GM18511 (cell line): Measurements from ENCODE around the gene CLEC9A.
"Not testable (repeated sequence)": the region's sequence is repeated elsewhere in the genome, so short reads cannot be mapped to it uniquely, and the experiment has no call there.

Experiments used
- ATAC-seq: cut with Tn5 transposase; IDR thresholded peaks from one replicate; pipeline ENCODE4 v1.9.1; 2021; ENCODE audit warnings: mild to moderate bottlenecking, moderate library complexity; ENCODE audit not compliant: unreplicated experiment

Gene CLEC9A

DNA sequence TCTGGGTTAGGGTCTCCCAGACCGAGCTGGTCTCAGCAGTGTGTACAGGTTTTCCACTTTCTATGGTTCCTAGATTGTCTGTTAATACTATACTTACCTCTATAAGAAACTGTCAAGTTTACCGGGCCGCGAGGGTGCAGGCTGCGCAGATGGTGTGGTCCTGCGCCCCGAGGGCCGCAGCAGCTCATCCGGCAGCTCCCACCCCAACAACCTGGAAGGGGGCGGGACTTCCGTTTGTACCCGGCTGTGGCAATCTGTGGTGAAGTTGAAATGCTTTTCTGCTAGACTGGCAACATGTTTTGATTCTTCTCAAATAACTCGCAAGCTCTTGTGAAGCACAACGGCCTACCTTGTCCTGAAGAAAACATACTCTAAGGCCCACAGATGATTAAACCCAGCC lies at the start of gene CLEC9A:
Gene CLEC9A (plus strand): TSS at position 237 of the 400 bp plus-strand sequence. CDS start 22,006 bp downstream, outside the sequence.
- no peak for ATAC-seq

DNA sequence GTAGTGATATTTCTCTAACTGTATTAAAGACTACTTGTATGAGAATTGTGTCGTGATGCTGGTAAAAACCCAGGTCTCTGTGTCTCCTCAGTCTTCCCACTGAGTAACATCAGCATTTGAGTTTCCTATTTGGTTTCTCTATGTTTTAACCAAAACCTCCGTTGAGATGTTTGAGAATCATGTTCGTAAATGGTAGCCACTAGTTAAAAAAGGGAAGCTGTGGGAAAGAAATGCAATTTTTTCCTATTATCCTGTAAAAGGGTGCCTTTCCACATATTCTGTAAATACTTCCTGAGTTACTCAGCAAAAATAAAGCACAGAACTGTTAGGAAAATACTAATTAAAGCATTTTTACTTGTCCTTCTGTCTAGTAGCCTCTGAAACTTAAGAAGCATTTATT lies 38.6 kb upstream of the CLEC9A start:
- no peak for ATAC-seq

DNA sequence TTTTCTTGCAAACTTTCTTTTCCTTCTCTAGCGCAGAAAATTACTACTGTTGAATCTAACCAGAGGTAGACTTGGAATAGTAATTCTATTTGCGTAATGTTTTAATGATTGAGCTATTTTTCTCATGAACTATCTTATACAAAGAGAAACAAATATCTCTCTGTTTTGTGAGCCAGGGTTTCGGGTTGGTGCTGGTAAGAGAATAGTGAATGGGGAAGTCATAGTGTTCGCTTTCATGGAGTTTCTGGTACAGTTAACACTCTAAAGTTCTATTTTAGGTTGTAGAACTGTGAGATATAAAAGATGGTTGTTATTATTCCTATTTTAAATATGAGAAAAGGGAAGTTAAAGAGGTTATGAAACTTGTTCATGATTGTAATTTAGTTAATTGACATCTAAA lies 38.2 kb upstream of the CLEC9A start:
- no peak for ATAC-seq

DNA sequence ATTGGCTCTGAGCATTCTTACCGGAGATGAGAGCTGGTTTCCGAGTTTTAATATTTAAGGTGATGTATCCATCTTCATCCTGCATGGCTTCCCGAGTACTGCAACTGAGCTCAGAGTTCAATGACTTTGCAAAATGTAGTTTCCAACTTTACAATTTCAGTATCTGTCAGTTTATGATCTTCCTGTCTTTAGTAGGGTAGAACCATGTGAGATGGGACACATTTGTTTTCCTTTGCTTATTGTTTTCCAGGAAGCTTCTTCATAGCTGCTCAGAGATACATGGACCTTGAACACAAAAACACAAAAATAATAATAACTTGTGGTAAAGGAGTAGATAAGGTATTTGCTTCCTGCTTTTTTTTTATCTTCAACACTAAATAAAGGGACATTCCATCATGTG lies 31.5 kb upstream of the CLEC9A start, which contains the start of gene CLEC1B:
Gene CLEC1B (minus strand): TSS at position 106 of the 400 bp plus-strand sequence. CDS start 21 bp downstream, at position 85.
- no peak for ATAC-seq

DNA sequence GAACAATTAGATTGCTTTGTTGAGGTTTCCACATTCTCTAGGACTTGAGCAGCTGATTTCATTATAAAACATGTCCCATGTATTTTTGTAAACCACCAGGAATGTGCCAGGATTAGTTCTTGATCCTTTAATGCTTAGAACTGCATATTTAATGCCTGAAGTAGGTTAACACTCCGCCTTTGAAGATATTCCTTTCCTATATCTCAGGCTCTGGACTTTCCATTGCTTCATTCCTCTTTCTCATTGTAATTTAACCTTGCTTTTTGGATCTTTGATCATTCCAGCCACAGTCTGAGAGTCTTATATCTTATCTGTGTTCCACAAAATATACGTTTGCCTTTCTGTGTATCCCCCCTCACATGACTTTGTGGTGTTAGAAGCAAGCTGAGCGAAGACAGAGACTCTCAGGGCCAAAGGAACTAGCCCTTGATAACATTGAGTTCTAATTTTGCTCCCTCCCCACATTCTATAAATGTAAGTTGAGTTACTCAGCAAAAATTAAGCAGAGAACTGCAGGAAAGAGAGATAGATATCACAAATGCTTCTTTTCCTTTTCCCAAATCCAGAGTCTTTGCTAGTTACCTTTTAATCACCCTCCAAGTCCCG lies 29.2 kb upstream of the CLEC9A start:
- no peak for ATAC-seq

DNA sequence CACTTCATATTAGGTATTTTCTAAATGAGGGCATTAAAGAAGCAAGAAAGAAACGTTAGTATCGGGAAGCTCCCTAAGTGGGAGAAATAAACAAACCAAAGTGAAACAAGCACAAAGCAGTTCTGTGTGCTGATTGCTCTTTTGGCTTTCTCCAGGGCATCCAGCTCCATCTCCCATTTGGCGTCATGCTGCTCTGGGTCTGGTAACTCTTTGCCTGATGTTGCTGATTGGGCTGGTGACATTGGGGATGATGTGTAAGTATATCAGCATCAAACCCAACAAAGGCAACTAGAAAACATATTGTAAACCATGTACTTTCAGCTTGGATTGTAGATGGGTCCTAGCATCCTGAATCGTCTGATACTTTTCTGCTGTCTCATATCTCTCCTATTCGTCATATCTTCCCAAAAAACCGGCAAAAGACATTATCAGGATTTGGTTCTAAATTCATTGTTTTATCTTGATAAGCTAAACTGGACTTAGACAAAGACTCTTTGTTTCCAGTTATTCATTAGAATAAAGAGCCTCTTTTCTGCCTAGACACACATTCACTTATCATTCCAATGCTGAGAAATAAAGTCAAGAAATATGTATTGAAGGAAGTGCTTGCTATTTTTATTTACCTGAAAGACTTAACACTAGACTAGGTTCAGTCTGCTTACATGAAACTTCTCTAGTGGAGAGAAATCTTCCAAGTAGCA lies 17.7 kb upstream of the CLEC9A start:
- ATAC-seq = no peak

DNA sequence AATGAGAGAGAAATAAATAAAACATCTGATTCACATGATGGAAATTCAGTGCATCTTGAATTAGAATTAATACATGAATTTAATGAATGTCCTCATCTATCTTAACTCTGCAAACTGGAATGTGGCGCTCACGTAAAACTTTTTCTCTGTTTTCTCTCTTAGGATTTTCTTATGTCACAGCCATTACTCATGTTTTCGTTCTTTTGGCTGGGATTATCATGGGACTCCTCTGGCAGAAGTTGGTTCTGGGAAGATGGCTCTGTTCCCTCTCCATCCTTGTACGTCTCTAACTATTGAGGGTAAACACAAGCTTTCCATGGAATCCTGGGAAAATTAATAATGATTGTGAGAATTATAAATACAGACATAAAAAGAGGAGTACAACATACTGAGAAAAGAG lies 15.0 kb upstream of the CLEC9A start:
- no peak for ATAC-seq

DNA sequence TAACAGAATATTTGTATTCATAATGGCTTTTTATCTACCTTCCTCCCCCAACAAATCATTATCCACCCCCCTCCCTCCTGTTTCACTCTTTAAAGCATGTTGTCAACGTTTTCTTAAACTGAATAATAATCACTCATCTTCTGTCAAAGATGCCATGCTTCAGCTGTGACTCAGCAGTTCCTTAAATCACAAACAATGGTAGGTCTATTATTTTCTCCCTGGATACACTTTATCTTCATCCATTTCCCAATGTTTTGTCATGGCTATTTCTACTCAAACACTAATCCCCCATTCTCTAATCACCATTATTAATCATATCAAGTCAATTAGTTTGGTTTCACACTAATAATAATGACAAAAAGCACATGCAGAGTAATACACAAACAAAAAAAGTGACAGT lies 13.6 kb upstream of the CLEC9A start:
- ATAC-seq = no peak

DNA sequence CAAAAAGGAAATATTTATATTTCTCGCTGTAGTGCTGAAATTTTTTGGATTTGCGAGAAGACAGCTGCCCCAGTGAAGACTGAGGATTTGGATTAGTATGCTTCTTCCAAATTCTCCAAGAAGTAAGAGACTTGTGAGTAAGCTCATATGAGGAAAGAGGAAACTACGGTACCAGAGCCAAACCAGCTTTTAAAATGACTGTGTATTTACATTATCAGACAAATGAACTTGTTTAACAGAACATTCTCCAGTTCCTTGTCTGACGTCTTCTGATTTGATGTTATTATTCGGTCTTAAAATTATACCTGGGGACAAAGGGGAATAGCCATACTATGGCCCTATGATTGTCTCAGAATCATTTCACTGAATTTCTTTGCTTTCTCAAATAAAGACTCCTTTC lies 12.1 kb upstream of the CLEC9A start:
- ATAC-seq = no peak

DNA sequence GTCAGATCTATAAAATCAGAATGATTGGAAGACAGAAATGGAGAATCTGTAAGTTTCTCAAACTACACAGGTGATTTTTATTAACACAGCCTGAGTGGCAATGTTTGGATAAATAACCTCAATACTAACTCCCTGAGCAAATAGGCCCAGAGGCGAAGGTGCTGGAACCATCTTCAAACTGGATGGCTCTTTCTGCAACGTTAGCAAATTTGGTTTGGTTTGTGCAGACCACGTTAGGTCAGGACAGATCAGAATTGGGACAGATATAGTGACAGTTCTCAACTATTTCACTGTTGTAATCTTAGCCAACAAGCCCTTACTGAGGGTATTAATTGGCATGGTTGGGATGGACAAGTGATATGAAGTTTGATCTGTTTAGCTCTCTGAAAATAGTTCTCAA lies 9.1 kb upstream of the CLEC9A start:
- no peak for ATAC-seq

DNA sequence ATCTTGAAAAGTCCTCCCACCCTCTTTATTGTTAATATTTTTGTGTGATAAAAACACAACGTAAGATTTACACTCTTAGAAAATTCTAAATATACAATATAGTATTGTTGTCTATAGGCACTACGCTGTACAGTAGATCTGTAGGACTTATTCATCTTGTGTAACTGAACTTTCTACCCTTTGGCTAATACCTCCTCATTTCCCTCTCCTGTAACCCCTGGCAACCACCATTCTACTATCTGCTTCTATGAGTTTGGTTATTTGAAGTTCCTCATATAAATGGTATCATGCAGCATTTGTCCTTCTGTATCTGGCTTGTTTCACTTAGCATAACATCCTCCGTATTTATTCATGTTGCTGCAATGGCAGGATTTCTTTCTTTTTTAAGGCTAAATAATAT lies 5.2 kb upstream of the CLEC9A start:
- no peak for ATAC-seq

DNA sequence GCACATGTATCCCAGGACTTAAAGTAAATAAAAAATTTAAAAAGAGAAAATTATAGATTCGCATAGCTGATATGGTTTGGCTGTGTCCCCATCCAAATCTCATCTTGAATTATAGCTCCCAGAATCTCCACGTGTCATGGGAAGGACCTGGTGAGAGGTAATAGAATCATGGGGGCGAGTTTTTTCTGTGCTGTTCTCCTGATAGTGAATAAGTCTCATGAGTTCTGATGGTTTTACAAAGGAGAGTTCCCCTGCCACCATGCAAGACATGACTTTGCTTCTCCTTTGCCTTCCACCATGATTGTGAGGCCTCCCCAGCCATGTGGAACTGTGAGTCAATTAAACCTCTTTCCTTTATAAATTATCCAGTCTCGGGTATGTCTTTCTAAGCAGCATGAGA lies 3.8 kb upstream of the CLEC9A start:
- ATAC-seq = not testable (repeated sequence)

DNA sequence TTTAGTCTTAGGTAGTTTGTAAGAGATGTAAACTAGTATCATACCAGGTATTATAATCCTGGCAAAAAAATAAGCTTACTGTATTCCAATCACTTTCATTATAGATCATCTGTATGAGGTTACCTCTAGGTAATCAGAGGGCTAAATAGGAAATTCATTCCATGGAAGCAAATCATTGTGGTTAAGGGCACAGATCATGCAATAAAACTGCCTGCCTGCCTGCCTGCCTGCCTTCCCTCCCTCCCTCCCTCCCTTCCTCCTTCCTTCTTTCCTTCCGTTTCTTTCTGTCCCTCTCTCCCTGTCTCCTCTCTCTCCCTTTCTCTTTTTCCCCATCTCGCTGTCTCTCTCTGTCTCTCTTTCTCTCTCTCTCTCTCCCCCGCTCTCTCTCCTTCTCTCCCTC lies 3.2 kb upstream of the CLEC9A start:
- ATAC-seq = no peak

DNA sequence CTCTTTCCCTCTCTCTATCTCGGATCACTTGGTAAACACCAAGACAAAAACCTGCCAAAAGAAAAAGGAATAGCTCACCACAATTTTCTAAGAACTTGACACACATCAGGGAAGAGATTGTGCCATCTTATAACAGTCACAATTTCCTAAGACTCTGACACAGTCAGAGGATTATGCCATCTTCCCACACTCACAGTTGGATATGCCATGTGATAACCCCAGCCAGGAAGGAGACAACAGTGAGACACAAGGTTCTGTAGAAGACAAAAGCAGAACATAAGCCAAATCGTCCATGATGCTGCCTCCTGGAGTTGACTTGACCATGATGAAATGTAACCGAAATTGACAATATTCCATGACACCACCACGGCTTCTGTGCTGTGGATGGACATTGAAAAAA lies 2.8 kb upstream of the CLEC9A start:
- ATAC-seq = no peak

DNA sequence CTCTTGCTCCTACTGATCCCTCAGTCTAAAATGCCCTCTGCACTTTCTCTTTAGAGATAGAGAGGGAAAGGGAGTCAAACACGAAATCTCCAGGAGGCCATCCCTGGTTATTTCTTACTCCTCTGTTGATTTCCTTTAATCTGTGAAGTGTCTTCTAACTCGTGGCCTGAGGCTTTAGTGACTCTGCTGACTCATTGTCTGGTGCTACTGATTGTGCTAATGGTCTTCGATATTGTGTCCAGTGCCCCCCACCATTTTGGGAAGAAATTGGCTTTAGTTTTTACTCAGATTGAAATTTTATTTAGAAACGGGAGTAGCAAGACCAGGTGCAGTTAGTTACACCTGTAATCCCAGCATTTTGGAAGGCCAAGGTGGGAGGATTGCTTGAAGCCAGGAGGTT lies 839 bp downstream of the CLEC9A start:
- no peak for ATAC-seq

DNA sequence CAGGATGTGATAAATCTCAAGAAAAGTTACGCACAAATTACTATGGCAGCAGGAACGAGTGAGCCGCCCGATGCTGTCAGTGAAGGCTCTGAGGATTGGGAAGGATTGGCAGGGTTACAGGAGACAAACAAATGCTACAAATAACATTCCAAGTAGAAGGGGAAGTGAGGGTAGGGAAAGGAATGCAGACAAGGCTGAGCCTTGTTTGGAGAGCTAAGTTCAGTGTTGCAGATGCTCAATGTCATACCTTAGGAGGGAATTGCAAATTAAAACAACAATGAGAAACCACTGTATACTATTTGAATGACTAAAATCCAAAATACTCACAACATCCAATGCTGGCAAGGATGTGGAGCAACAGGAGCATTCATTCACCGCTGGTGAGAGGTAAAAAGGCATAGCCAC lies 1.3 kb downstream of the CLEC9A start:
- no peak for ATAC-seq

DNA sequence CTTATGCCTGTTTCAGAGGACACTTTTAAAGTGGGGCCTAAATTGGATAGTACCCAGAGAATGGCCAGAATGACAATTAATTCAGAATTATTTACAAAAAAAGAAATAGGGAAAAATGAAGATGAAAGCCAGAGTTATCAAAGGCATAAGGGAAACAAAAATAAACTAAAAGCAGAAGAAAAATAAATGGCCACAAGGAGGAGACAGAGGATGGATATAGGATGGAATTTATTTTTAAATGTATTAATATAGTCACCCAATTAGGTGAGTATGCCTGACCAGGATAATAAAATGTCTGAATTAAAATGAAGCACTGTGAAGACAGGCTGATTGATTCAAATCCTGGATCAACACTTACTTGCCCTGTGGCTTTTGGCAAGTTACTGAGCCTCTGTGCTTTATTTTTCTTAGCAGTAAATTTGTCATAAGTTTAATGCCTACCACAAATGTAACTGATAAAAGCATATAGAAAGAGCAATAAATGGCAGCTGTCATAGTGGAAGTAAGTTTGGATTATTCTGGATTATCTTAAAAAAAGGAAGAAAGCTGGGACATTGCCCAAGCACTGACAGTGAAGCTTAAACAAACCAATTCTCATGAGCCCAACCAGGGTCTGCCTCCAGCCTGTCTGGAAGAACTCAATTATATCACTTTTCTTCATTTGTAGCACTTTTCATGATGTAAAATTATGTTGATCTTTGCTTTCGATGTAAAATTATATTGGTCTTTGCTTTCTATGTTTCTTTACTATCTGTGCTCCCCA lies 3.5 kb downstream of the CLEC9A start:
- no peak for ATAC-seq

DNA sequence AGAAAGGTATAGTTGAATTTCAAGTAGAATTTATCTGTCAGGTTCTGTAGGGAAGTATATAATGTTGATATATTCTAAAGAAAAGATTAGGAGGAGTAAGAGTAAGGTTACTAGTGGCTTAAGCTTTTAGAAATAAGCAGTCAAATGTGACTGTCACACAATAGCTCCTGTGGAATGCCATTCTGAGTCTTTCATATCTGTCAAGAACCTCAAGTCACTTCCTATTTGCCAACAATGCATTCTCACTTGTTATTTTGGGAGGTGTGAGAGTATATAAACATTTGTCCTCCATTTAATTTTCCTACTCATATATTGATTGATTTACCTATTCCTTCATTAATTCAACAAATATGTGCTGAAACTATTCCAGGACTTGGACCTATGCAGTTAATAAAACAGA lies 11.7 kb downstream of the CLEC9A start:
- ATAC-seq = no peak

DNA sequence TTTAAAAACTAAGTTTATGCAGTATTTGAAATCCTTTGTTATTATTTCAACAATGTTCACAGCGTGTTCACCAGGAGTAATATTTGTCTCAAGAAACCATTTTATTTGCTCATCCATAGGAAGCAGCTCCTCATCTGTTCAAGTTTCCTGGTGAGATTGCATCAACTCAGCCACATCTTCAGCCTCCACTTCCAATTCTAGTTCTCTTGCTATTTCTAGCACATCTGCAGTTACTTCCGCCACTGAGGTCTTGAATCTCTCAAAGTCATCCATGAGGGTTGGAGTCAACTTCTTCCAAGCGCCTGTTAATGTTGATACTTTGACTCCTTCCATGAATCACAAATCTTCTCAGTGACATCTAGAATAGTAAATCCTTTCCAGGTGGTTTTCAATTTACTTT lies 18.0 kb downstream of the CLEC9A start:
- no peak for ATAC-seq

DNA sequence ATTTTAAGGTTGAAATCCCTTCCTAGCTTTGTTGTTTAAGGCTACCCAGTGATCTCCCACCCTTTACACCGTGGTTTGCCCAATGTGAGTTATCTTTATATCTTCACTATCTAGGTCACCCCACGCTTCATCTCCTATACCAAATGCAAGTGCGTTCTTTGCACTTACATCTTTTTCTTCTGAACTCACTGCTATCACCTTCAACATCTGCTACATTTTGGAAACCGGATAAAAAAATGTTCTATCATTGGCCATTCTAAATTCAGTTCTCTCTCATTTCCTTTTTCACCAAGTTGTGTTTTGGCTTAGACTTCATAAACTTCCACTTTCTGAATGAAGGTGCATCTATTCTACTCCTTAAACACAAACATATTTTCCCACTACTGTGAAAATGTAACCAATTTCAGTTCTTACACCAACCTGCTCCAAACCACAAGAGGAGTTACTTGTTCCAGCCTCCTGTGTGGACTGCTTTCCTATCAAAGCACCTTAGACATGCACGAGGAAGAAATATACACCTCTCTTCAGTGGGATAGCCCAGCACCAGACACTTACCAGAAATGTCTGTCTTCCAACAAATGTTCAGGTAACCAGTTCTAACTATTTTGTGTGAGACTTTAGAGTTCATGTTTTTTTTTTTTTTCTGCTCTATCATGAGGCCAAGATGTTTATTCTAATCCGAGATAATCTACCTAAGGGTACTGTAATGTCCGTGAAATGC lies 21.9 kb downstream of the CLEC9A start:
- ATAC-seq = peak; percentile 51

DNA sequence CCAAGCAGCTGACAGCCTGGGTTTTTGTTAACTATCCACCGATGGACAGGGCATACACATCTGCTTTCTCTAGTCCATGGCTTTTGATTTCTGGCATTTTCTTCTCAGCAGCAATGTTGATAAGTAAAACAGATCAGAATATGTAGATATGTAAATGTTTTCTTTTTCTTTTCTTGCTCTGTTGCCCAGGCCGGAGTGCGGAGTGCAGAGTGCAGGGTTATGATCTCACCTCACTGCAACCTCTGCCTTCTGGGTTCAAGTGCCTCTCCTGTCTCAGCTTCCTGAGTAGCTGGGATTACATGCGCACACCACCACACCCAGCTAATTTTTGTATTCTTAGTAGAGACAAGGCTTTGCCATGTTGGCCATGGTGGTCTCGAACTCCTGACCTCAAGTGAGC lies 27.9 kb downstream of the CLEC9A start:
- ATAC-seq = no peak
